Occipital lobe (tissue), 2 donors: ENCODE data around the gene UNC79. TPM values are rescaled to one million over a fixed set of nuclear protein-coding genes. Genes with fewer than 3 reads are reported as not detected.

ENCODE experiments used
- DNase-seq: peaks from one replicate; lab custom pipeline; 2025; lab: John Stamatoyannopoulos, UW
- total RNA-seq: library from RNA; depleted of rRNA; stranded (reverse); fragments of >200 nt; gene quantifications from one replicate; pipeline ENCODE4 v1.2.3, GENCODE V29; 2014

Gene UNC79
- total RNA-seq, 1 donor from 2014 or later = 51.9 TPM

DNA sequence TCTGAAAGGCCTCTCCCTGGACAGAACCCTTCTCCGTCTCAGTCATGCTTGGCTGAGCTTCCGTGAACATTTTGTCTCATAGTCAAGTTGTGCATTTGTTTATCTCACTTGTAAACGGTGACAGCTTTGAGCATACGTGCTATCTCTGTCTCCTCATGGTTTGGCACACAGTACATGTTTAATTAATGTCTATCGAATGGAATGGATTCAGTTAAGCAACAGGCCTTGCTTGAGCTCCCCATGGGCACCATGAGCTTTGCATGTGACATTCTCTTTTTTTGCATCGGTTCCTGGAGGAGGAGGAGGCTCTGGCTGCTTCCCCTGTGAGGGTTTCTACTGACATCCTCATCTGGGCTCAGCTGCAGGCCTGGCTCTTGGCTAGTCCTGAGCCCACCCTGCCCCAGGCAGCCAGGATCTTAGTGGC, 277.6 kb downstream of the UNC79 start:
- DNase-seq = no peak

DNA sequence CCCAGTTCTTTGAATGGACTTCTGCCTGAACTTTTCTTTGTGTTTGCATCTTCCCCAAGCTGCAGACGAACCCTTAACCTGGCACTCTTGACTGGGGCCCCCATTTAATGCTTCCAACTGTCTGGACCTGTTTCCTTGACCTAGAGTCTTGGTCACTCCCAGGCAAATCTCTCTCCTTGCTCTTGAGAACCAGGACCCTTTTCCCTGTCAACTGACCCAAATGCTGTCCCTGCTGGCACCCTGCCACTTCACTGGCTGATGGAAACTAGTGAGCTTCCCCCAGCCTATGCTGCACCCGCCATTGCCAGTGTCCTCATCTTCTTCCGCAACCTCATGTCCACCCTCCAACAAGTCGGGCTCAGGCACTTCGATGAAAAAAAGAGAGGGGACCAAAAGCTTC, 278.1 kb downstream of the UNC79 start:
- DNase-seq = no peak

DNA sequence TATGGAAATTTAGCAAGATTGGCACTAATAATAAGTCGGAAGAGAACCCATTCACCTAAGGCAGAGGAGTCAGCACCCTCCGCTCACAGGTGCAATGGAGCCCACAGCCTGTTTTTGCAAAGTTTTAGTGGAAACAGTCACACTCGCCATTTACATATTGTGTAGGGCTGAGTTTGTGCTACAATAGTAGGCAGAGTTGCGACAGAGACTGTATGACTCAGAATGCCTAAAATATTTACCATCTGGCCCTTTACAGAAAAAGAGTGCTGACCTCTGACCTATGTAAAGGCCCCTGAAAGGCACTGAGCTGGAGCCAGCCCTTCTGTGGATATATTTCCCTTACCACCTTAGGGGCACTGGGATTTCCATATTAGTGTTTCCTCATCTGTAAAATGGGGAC, 278.5 kb downstream of the UNC79 start:
- no peak for DNase-seq

DNA sequence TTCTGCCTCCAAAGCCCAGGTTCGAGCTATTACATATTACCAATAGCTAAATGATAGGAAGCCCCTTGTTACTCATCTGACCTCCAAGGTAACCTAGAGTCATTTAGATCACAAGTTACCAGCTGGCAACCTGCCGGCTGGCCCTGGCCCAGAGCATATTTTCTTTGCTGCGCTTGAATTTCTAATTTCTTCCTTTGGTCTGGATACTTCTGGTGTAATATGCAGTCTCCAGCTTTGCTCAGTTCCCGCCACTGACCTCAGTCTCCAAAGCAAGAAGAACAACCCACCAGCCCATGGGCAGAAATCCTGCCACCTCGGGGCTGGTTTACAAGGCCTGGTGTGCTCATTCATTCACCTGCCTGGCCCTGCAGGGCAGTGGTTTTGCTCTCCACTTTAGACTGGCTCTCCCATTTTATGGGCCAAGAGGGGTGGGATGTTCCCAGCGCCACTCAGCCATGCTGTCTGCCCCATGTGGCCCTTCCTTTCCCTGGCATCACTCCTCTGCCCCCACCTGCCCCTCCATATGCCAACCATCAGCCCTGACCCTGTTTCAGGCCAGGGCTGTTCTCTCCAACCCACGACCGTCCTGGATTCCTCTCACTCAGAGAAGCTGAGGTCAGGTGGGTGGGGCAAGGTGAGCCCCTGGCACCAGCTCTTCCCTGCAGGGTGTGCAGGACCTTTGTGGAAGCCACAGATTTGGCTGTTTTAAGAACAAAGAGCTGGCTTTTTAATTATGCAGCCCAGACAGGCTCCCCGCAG, 281.5 kb downstream of the UNC79 start:
- no peak for DNase-seq

DNA sequence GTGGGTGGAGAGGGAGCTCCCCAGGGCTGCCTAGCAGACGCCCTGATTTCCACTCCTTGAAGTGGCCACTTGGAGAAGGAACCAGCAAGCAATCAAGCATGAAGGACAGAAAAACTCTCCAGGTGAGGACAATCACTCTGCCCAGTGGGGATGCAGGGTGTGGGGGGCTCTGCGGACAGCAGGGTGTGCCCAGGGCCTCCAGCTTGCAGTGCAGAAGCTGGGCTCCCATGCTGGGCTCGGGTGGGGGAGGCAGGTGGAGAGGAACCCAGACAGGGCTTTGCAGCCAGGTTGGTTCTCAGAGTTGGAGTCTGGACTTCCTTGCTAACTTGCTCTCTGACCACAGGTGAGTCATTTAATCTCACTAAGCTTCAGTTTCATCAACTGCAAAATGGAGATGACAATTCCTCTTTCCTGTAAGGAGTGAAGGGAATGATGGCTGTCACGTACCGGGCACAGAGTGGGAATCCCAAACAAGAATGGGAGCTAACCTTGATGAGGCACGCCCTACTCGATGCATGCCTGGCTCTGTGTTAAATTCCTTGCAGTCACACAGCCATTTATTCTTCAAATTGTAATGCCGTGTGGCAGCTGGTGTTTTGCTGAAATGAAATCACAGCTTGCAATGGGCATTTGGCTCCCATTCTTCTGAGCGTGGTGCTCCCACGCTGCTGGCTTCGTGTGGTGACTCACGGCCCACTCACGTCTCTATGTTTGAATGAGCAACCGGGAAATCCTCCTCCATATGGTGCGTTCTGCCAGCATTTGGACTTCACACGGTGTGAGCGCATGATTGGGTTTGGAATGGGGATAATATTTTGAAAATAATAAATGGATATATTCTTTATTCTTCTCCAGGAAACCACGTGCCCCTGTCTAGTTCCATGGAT, 282.3 kb downstream of the UNC79 start:
- peak; percentile 77 for DNase-seq

DNA sequence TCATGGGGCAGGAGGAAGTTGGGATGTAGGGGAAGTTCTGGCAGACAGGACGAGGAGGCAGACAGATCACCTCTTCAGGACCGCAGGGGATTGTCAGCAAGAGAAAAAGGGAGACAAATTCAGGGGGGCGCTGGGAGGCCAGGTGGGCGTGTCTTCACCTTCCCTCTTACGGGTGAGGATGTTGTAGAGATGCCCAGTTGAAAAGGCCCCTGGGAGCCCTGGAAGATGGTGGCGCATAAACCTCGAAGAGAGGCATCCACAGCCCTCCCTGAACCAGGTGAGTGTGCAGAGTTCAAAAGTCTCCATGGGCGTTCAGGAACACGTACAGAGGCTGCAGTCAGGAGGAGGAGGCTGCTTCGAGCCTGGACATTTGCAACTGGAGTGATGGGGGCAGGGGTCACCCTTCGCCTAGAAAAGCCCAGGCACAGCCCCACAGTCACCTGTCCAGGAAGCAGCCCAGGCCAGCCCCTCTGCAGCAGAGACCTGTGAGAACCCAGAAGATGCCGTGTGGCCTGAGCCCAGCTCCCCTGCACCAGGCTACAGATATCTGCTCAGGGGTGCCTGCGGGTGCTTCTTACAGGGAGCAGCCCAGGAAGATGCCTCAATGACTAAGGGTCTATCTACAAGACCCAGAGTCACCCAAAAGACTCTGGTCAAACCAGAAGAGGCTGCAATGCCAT, 283.1 kb downstream of the UNC79 start:
- no peak for DNase-seq

DNA sequence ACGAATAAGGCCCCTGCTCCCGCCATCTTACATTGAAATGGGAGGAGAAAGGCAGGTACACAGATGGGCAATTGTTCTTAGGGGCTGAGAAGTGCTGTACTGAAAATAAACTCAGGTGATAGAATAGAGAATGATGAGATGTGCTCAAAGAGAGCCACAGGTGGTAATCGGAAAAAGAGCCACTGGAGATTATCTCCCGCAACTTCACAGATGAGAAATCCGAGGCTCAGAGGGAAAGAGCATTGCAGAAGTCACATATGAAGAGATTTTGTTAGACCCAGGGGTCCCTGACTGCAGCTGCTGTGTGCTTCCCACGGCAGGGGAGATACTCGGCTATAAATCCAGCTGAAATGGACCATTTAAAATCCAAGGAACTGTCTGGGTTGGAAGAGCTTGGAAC, 283.9 kb downstream of the UNC79 start:
- no peak for DNase-seq

DNA sequence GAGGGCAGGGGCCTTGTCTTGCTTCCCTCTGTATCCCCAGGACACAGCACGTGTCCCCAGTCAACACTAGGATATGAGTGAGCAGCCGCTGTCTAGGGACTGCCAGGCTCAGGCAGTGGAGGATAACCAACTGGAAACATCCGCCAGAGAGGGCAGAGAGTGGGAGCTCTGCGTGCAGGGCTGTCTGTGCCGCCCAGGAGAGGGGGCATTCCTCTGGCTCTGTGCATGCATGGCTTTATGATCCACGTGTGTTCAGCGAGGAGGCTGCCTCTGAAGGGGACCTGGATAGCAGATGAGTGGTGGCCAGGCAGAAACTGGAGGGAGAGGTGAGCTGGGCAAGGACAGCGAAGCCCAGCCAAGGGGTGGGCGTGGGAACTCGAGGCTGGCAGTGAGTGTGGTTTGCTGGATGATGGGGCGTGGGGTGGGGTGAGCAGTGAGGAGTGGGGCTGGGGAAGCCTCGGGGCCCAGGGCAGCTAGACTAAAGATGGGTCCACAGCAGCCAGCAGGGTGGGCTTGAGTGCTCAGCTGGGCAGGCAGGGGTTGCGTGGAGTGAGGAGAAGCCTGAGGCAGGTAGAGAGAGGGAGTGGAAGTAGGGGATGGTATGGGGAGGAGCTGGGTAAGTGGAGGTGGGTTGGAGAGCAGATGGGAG, 284.7 kb downstream of the UNC79 start:
- no peak for DNase-seq

DNA sequence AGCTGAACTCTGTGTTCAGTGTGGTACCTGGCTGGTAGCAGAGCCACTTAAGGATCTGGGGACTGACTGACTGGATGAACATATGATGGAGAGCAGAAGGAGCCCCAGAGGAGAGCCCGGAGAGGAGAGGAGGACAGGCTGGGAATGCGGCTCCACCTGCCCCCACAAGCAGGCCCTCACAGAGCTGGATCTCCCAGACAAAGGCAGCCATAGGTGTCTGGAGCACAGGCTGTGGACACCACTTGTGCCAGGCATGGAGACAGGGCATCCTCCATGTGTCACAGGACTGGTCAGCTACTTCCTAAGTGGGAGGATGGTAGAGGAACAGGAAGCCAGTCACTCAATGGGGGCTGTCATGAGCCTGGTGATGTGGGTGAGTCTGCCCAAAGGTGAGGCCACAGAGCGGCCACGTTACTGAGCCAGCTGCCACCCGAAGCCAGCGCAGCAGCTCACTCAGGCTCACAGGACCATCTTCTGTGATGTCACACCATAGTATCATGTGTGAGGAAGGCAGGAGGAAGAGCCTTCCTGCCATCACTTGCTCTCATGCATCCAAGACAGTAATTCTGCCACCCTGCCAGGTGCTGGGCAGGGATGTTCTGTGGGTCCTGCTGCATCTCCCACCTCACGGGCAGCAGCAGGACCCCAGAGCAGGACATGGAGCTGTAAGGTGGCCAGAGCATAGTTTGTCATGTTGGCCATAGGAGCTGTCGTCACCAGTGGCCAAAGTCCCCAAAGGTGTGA, 285.4 kb downstream of the UNC79 start:
- DNase-seq = no peak

DNA sequence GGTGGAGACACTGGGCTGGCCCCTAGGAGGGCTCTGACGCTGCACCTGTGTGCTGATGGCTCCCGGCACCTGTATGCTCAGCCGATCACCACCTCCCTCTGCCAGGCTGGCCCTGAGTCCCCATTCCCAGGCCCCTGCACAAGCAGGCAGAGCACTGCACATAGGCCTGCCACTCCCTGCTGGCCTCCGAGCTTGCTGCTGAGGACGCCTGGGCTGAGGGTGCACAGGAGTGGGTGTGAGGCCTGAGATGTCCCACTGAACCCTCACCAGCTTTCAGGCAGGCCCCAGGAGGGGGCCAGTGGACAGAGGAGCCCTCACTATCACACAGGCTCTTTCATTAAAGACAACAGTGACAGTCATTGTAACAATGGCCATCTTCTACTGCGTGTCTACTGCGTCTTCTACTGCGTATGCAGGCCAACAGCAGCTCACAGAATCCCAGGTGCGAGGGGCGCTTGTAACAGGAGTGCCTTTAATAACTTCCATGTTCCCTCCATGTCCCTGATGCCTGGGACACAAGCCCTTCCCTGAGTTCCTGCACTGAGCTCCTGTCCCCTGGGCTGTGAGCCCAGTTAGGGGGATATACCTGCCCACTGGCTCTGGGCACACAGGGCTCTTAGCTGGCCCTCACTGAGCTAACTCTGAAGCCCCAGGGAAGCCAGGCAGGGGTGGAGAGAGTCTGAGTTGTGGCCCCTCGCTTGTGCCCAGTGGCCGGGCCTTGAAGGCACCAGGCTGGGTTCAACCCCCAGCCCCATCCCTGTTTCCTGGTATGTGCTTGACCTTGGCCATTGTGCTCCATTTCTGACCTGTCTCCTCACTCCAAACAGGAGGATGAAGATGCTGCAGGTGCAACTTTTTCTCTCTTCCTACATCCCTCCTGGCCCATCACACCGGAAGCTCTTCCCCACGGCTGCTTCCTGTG, 286.3 kb downstream of the UNC79 start:
- DNase-seq = no peak

DNA sequence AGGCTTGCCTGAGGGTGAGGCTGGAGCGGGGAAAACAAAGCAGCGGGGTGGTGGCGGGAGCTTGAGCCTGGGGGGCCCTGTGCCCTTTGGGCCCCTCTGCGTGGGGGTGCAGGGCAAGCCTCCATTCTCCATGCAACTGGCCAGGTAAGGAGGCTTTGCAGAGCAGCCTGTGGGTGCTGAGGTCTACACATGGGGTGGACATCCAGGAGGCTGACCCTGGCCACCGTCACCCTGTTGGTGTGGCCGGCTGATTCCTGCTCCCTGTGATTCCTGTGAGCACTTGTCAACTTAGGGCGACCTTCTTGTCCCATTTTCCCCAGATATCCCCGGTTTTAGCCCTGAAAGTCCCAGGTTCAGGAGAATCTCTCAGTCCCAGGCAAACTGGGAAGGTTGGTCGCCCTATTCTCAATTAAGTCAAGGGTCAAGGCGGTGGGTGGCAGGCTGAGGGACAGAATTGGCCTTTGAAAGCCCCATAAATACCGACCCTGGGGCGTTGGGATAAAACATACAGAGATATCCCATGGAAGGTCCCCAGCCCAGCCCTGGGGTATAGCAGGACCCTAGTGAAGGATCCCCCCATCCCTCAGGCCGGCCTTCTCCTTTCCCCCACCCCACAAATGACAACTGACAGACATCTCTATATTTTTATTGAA, 287.1 kb downstream of the UNC79 start:
- DNase-seq = no peak

DNA sequence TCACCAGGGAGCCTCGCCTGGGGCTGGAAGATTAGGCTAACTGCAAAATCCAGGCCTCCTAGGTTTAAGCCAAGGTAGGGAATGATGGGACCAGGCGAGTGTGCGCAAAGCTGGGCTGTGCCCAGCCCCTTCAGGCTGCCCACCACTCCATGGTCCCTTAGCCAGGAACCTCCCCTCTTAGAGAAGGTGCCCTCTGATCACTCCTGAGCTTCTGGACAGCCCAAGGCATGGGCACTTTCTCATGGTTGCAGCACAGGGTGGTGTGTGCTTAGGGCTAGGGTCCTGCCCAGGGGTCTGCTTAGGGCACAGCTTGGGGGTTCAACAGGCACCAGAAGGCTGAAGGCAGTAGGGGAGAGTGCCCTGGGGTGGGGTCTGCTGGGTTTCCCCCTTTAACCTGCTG, 288.5 kb downstream of the UNC79 start:
- DNase-seq = no peak

DNA sequence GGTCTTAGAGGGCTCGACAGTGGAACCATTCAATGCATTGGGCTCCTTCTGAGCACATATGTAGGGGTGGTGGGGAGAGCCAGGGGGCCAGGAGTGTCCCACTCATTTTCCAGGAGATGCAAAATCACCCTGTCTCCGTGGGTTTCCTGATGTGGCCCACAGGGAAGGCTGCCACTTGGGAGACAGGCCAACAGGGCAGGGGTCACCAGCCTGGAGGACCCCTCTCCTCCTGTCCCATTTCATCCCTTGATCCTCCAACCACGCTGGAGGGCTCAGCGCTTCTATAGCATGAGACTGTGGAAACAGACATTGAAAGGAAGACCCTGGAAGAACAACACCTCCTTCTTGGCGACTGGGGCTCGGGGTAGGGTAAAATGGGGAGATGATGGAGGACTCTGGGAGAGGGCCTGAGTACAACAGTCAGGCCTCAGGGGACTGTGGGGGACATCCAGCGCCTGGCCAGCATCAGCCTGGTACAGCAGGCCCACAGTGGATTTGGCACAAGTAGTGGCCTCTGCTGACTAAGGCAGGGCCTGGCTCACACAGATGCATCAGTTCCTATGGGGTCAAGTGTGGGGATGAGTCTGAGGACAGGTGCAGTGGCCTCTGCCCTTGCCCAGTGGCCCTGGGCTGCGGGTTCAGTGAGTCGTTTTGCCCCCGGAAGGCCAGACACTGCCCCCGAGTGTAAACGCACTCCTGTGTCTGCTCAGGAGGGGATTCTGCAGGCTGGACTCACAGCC, 289.5 kb downstream of the UNC79 start:
- no peak for DNase-seq

DNA sequence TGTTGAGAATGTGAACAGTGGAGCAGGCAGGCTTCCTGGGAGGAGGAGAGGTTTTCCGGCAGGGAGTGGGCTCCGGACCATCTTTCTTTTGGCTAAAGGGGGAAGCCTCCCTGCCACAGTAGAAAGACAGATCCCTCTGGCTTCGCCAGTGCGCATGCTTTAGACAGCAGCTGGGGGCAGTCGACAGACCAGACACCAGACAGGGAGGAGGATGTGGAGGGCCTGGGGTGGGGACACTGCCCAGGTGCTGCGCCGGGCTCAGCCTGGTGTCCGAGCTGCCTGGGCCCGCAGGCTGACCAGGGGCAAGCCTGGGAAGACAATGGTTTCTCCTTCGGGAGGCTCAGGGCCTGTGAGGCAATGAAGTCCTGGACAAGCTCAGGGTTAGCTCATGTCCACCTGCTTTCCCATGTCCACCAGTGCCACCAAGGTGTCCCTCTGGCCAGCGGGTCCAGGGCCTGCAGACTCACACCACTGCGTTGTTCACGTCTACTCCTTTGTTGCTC, 290.3 kb downstream of the UNC79 start:
- DNase-seq = no peak

DNA sequence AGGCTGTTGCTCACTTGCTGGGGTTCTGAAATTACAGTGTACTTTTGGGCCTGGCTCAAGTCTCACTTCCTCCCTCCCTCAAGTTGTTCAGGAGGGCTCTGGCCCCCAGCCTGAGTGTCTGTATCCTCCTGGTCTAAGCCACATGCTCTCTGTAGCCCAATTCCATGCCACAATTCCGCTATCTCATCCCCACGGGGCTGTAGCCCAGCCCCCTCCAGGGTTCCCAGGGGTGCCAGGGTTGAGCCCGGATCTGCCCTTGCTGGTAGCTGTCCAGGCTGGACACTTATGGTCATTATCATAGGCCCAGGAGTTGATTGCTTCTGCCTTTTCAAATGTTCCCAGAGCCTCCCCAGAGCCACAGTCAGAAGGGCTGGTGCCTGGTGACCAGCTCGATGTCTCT, 292.3 kb downstream of the UNC79 start:
- no peak for DNase-seq

DNA sequence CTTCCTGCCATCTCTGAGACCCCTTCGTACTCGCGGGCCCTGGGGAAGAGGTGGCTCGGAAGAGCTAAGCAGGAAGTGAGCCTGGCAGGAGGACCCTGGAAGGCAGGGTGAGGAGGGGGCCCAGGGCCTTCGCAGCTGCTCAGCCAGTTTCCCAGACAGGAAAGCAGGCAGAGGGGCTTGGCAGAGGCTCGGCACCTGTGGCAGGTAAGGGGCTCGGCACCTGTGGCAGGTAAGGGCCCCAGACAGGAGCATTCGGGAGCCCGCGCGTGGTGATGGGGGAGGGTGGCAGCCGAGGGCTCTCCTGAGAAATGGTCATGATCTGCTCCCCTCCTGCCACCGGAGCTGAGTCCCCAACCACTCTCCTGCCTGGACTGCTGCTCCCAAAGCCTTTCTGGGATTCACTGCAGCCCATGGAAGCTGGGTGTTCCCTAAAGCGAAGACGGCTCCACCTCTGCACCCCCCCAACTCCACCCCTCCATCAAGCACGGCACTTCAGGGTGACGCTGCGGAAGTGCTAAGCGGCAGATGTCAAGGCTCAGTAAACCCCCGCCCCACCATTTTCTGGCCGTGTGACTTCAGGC, 294.4 kb downstream of the UNC79 start:
- no peak for DNase-seq

DNA sequence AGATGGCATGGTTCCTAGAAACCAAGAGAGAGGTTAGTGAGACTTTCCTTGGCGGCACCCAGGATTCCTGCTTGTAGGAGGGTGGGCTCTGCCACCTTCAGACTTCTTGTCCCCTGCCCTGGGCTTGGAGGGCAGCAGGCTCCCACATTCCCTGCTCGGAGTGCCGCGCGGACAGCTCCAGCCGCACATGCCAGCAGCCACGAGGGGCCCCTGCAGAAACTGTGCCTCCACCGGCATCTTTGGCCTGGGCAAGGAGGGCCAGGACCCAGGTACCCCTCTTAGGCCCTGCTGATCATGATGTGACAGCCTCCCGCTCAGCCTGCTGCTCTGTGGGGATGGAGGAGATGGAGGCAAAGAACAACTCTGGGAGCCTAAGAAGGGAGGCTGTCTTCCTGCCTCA, 295.3 kb downstream of the UNC79 start:
- no peak for DNase-seq
